Skeletal muscle tissue (tissue), 4 donors: ENCODE data around the gene PGC. TPM values are rescaled to one million over a fixed set of nuclear protein-coding genes. Genes with fewer than 3 reads are reported as not detected.

ENCODE experiments used
- H3K27ac ChIP-seq: one replicate; pipeline ENCODE4 v1.7.0; 2013; ENCODE audit warnings: mild to moderate bottlenecking, low read depth, low read length, inconsistent platforms
- H3K27me3 ChIP-seq, 3 donors: one replicate each; pipeline ENCODE4 v1.7.0; 2013; ENCODE audit warnings: low read length in 3 of 3; ENCODE audit not compliant: control insufficient read depth in 3 of 3, insufficient read depth in 3 of 3
- H3K36me3 ChIP-seq, 3 donors: one replicate each; pipeline ENCODE4 v1.7.0; 2013; ENCODE audit warnings: low read length in 3 of 3; ENCODE audit not compliant: control insufficient read depth in 3 of 3, insufficient read depth in 3 of 3
- H3K4me1 ChIP-seq, 3 donors: one replicate each; pipeline ENCODE4 v1.7.0; 2013; ENCODE audit warnings: low read length in 3 of 3, mild to moderate bottlenecking in 3 of 3; ENCODE audit not compliant: control insufficient read depth in 3 of 3, insufficient read depth in 3 of 3
- H3K4me3 ChIP-seq, 3 donors: one replicate each; pipeline ENCODE4 v1.7.0; 2013; ENCODE audit warnings: low read length in 3 of 3
- H3K9ac ChIP-seq, 3 donors: one replicate each; pipeline ENCODE4 v1.7.0; 2013; ENCODE audit warnings: low read length in 3 of 3, mild to moderate bottlenecking in 3 of 3, moderate library complexity in 2 of 3, low read depth in 1 of 3
- H3K9me3 ChIP-seq, 3 donors: one replicate each; pipeline ENCODE4 v1.7.0; 2013; ENCODE audit warnings: low read length in 3 of 3; ENCODE audit not compliant: control insufficient read depth in 3 of 3
- total RNA-seq: library from RNA; depleted of rRNA; stranded (reverse); fragments of >200 nt; gene quantifications from one replicate; pipeline ENCODE4 v1.2.3, GENCODE V29; 2014
- donor health status: Osteomylitis.

PGC gene
- total RNA-seq, 1 donor from 2014 or later = 0.52 TPM

DNA sequence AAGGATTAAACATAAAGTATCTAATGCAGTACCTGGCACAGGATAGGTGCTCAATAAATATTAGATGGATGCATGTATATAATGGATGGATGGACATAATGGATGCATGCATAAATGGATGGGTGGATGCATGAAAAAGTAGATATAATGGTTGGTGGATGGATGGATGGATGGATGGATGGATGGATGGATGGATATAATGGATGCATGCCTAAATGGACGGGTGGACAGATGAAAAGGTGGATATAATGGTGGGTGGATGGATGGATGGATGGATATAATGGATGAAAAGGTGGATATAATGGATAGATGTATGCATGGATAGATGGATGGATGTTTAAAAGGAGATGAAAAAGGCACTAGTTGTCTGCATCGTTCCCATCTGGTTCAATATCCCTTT lies 37.8 kb downstream of the PGC start:
- Histone ChIP-seq H3K27me3 (no peaks in the 10 kb centered on the region), H3K9me3 (no peaks in the 10 kb centered on the region), H3K36me3 (peaks cover 0 to 3% (median 0%) of the 10 kb centered on the region in 3 donors), H3K4me1 (peaks cover 90 to 95% (median 93%) of the 10 kb centered on the region in 3 donors), H3K9ac (no peak overlapping the region), H3K4me3 (no peak overlapping the region), H3K27ac (no peak overlapping the region)

DNA sequence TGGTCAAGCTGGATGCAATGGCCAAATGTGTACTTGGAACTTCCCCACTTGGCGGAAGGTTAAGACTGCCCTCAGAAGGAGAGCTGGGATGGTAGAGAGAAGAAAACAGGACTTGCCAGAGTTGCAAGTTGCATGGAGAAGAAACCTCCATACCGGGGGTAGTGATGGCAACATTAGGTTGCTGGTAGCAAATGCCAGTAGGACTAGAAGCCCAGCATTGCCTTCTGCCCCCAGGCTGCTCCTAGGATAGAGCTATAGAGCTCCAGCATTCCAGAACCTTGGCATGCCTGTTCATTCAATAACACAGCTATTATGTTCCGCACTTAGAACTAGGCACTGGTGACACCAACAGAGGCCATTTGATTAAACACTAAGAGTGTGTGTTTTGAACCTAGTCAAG lies 38.3 kb downstream of the PGC start:
- Histone ChIP-seq H3K9ac (no peak overlapping the region), H3K36me3 (peaks cover 0 to 3% (median 0%) of the 10 kb centered on the region in 3 donors), H3K4me3 (peak overlapping the region in 1 of 3 donors; percentile 22), H3K9me3 (no peaks in the 10 kb centered on the region), H3K27me3 (no peaks in the 10 kb centered on the region), H3K4me1 (peaks cover 90 to 95% (median 93%) of the 10 kb centered on the region in 3 donors), H3K27ac (peak overlapping the region; percentile 19)

DNA sequence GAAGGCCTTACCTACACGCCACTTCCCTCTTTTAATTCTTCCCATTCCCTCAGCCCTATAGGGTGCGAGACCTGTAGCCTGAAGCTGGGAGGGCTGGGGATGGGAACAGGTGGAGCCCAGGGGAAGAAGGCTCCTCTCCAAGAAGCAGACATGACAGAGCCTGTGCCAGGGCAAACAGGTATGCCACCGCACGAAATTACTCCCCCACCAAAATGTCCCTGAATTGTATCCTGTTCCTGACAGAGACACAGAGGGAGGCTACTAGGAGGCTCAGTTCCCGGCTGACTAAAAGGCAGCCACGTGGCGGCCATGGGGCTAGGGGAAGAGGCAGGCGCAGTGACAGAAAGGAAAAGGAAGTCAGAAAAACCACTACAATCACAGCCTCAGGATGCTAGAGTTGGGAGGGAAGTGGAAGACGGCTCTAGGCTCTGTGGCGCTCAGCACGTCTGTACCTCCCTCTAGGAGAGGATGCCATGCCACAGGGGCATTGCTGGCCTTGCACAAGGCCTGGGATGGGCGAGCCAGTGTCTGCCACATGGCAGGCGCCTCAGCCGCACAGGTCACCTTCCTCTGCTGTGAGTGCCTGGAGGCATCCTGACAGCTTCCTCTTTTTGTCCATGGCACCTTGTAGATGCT lies 39.5 kb downstream of the PGC start:
- no peaks in the 10 kb centered on the region for H3K27me3 ChIP-seq
- H3K27ac ChIP-seq = peak overlapping the region; percentile 92
- peak overlapping the region in 1 of 3 donors; percentile 29 for H3K4me3 ChIP-seq
- H3K9me3 ChIP-seq = no peaks in the 10 kb centered on the region
- peaks cover 88 to 95% (median 88%) of the 10 kb centered on the region in 3 donors for H3K4me1 ChIP-seq
- peak overlapping the region; percentile 47 to 60 (median 57) for H3K9ac ChIP-seq
- H3K36me3 ChIP-seq = peaks cover 0 to 6% (median 0%) of the 10 kb centered on the region in 3 donors

DNA sequence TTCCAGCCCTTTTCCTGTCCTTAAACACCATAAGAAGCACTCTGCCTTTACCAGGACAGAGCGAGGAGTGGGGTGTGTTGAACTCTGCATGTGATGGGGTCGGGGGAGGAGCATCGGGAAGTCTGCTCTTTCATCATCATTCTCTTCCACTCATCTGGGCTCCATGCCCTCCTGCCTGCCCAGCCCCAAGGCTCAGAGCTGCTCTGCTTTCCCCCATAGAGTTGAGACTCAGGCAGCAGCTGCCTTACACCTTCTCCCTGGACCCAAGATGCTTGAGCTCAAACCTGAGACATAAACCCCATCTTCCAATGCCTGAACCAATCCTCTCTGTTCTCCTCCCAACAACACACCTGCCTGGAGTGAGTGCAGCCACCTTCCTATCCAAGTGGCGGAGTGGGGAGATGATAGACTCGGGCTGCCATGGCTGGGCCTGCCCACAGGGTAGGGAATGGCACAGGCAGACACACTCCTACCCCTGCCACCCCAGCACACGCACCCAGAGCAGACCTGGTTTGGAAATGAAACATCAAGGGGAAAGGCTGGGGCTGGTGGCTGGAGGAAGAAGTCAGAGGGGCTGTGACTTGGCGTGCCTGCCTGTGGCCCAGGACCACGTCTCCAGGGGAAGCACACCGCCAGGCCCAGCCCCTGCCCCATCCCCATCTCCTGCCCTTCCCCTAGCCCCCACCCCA lies 40.2 kb downstream of the PGC start:
- Histone ChIP-seq H3K27ac (peak overlapping the region; percentile 92), H3K4me3 (no peak overlapping the region), H3K36me3 (peaks cover 0 to 6% (median 0%) of the 10 kb centered on the region in 3 donors), H3K27me3 (no peaks in the 10 kb centered on the region), H3K4me1 (peaks cover 87 to 95% (median 87%) of the 10 kb centered on the region in 3 donors), H3K9ac (peak overlapping the region; percentile 28 to 60 (median 40)), H3K9me3 (no peaks in the 10 kb centered on the region)

DNA sequence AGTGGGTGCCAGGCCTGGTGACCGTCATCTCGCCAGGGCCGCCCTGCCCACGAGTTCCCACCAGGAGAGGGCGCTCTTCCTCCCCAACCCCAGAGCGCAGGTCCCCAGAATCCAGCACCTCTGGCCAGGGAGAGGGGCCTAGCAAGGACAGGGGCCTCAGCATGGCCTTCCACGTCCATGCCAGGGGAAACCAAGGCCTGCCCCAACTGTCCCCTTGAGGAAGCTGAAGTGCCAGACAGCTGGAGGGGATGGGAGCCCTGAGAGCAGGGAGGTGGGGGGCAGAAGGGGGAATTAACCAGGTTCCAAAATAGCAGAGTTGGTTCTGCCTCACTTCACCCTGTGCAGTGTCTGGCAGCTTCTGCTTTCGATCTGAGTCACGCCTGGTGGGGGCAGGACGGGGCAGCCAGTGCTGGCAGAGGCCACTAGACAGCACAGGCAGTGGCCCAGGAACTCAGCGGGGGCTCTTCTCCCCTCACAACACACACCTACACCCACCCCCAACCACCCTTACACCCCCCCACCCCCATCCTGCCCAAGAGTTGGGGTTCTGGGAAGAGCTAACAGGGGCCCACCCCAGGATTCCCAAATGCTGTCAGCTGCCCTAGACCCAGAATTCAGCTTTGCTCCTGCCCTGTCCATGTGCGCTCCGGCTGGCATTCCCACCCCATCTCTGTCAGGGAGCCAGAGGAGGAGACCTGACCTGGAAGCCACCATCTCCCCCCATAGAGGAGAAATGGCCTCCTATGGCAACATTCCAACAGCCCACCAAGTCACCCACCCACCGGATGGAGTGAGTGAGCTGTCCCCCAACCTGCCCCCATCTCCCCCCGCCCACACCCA lies 41.0 kb downstream of the PGC start:
- peak overlapping the region; percentile 92 for H3K27ac ChIP-seq
- H3K9ac ChIP-seq = peak overlapping the region; percentile 54 to 85 (median 85)
- peaks cover 0 to 6% (median 0%) of the 10 kb centered on the region in 3 donors for H3K36me3 ChIP-seq
- peaks cover 83 to 94% (median 84%) of the 10 kb centered on the region in 3 donors for H3K4me1 ChIP-seq
- peak overlapping the region in 2 of 3 donors; percentile 22 to 70 for H3K4me3 ChIP-seq
- H3K27me3 ChIP-seq = no peaks in the 10 kb centered on the region
- H3K9me3 ChIP-seq = no peaks in the 10 kb centered on the region

DNA sequence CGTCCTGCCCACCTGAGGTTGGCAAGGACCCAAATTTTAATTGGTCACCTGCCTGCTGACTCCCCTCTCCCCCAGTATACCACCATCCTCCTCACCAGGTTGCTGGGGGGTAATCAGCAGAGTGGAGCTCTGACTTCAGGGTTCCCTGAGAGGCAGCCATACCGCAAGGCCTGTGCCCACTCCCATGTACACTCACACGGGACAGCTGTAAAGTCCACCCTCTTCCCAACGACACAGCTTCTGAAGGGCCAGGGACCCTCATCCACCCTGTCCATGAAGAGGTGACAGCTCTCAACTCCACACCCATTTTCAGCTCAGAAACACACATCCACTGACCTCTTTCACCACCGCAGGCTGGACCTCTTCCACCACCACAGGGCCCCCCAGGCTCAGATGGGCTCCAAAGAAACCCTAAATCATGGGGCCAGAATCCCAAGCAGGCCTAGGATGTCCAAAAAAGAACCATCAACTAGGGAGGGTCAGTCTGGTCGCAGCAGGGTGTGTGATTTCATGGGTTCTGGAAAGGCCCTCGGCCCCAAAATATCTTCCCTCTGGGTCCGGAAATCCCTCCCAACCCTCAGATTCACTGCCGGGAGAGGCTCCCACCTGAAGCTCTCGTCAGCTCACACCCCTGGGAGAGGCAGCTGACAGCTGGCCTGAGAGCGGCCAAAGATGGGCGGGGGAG lies 41.7 kb downstream of the PGC start:
- peak overlapping the region; percentile 65 to 85 (median 85) for H3K9ac ChIP-seq
- peak overlapping the region; percentile 92 for H3K27ac ChIP-seq
- H3K9me3 ChIP-seq = no peaks in the 10 kb centered on the region
- H3K4me3 ChIP-seq = peak overlapping the region; percentile 41 to 70 (median 54)
- peaks cover 0 to 6% (median 0%) of the 10 kb centered on the region in 3 donors for H3K36me3 ChIP-seq
- H3K27me3 ChIP-seq = no peaks in the 10 kb centered on the region
- peaks cover 82 to 94% (median 84%) of the 10 kb centered on the region in 3 donors for H3K4me1 ChIP-seq

DNA sequence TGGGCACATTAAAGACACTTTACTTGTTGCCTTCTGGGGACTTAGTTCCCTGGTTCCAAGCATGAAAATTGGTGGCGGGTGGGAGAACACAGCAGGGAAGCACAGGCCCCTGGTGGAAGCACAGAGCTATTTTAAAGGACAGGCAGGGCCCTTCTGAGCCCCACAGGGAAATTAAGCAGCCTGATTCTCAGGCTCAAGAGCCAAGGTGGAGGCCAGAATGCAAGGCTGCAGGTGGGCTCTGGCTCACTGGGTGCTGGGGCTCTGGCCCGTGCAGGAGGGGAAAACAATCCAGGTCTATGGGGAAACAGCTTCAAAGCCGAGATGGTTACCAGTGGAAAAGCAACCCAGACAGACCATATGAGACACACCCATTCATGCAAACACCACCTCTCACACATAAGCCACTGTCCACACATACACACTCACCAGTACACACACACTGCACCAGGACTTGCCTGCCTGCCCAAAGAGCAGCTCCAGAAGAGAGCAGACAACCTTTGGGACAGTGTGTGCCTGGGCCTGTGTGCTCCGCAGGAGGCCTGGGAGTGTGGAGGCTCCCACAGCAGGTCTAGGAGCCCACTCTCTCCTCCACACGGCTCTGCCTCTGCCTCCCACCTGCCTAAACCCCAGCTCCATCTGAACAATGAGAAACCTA lies 42.4 kb downstream of the PGC start:
- Histone ChIP-seq H3K9me3 (no peaks in the 10 kb centered on the region), H3K27ac (peak overlapping the region; percentile 92), H3K4me3 (peak overlapping the region; percentile 41 to 70 (median 54)), H3K4me1 (peaks cover 76 to 91% (median 79%) of the 10 kb centered on the region in 3 donors), H3K27me3 (no peaks in the 10 kb centered on the region), H3K36me3 (peaks cover 0 to 6% (median 0%) of the 10 kb centered on the region in 3 donors), H3K9ac (peak overlapping the region; percentile 61 to 85 (median 85))

DNA sequence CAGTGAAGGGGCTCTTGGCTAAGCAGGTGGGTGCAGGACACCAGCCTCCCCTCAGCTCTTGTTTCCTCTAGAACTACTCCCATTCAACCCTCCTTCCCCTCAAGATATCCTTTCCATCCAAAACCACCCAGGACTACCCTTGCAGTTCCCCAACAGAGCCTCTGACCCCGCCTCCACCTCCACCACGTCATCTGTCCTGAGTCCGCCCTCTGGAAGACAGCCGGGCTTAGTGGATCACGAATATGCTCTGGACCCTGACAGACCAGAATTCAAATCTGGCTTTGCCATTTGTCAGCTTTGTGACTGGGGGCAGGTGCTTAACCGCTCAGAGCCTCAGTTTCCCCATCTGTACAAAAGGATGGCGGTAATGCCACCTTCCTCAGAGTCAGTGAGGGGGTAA lies 43.2 kb downstream of the PGC start:
- H3K4me1 ChIP-seq = peaks cover 75 to 85% (median 79%) of the 10 kb centered on the region in 3 donors

More for the DNA sequence above, 43.2 kb downstream of the PGC start:
- Histone ChIP-seq H3K9ac (peak overlapping the region in 2 of 3 donors; percentile 22 to 85), H3K27me3 (no peaks in the 10 kb centered on the region), H3K9me3 (no peaks in the 10 kb centered on the region), H3K4me3 (no peak overlapping the region), H3K36me3 (peaks cover 0 to 6% (median 2%) of the 10 kb centered on the region in 3 donors), H3K27ac (no peak overlapping the region)
